Adrenal gland (tissue), 5 donors: ENCODE measurements around the gene LIPG.

Experiments
- POLR2A ChIP-seq, 2 donors: fragments of 450-650 bp; IDR thresholded peaks; one replicate each; pipeline ENCODE4 v1.6.1; 2017; ENCODE audit warnings: antibody characterized with exemption in 2 of 2, mild to moderate bottlenecking in 2 of 2, moderate library complexity in 1 of 2
- TF ChIP-seq, protein P1 (sequence below), 6 experiments: fragments of 450-650 bp in 4 of 6; fragments of 200-600 bp in 2 of 6; sonication (generic) in 1 of 6; IDR thresholded peaks; 1 replicate in 5 of 6; 2 replicates in 1 of 6; pipeline versions ENCODE4 v1.5.1 to v1.8.0; 2016 to 2021; ENCODE audit warnings: antibody characterized with exemption in 6 of 6, mild to moderate bottlenecking in 2 of 6, moderate library complexity in 1 of 6
- donor health status: DM: no; HTN: no; CAD: no.

DNA sequence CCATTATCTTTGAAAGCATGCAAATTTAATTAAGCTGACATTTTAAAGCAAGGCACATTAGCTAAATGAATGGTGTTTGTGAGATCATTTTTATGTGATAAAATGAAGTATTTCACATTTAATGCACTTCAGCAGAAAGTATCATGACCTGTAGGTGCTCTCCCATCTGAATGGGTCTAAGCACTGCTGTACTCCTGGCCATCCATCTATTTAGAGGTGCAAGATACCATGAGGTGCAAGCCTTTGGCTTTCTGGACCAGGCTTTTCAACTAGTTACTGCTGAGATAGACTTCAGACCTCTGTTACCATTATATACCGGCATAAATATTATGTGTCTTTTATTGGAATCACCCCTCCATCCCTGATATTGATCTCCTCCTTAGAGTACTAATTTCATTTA lies 15.6 kb upstream of the LIPG start:
- no peak for TF ChIP-seq POLR2A (IDR thresholded peaks at IDR 0.05)
- TF ChIP-seq, protein P1, sequence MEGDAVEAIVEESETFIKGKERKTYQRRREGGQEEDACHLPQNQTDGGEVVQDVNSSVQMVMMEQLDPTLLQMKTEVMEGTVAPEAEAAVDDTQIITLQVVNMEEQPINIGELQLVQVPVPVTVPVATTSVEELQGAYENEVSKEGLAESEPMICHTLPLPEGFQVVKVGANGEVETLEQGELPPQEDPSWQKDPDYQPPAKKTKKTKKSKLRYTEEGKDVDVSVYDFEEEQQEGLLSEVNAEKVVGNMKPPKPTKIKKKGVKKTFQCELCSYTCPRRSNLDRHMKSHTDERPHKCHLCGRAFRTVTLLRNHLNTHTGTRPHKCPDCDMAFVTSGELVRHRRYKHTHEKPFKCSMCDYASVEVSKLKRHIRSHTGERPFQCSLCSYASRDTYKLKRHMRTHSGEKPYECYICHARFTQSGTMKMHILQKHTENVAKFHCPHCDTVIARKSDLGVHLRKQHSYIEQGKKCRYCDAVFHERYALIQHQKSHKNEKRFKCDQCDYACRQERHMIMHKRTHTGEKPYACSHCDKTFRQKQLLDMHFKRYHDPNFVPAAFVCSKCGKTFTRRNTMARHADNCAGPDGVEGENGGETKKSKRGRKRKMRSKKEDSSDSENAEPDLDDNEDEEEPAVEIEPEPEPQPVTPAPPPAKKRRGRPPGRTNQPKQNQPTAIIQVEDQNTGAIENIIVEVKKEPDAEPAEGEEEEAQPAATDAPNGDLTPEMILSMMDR (IDR thresholded peaks at IDR 0.05) = no peak
